Esophagus squamous epithelium (tissue), 5 donors: ENCODE results near the gene SBF1. TPM values are rescaled to one million over a fixed set of nuclear protein-coding genes. Genes with fewer than 3 reads are reported as not detected.

Source experiments
- DNase-seq: peaks from one replicate; lab custom pipeline; 2025; lab: John Stamatoyannopoulos, UW
- H3K27ac ChIP-seq, 4 donors: fragments of 200-600 bp; sonication (generic); one replicate each; pipeline ENCODE4 v1.5.1; 2016 to 2019; ENCODE audit warnings: mild to moderate bottlenecking in 1 of 4
- H3K27me3 ChIP-seq, 4 donors: fragments of 200-600 bp; sonication (generic); 1 replicate in 3 of 4; 2 replicates in 1 of 4; pipeline versions ENCODE4 v1.5.1 to v1.6.0; 2017 to 2021; ENCODE audit warnings: antibody characterized with exemption in 1 of 4
- H3K36me3 ChIP-seq, 3 donors: fragments of 200-600 bp; sonication (generic); one replicate each; pipeline ENCODE4 v1.5.1; 2016 to 2019
- H3K4me1 ChIP-seq, 3 donors: fragments of 200-600 bp; sonication (generic); one replicate each; pipeline ENCODE4 v1.5.1; 2017 to 2019
- H3K4me3 ChIP-seq, 4 donors: fragments of 200-600 bp; sonication (generic); 1 replicate in 3 of 4; 2 replicates in 1 of 4; pipeline ENCODE4 v1.5.1; 2016 to 2019; ENCODE audit warnings: mild to moderate bottlenecking in 2 of 4, moderate library complexity in 1 of 4
- H3K9me3 ChIP-seq, 3 donors: fragments of 200-600 bp; sonication (generic); one replicate each; pipeline ENCODE4 v1.5.1; 2016 to 2019
- CTCF ChIP-seq, 6 experiments: fragments of 450-650 bp in 4 of 6; fragments of 200-600 bp in 2 of 6; sonication (generic) in 2 of 6; IDR thresholded peaks; one replicate each; pipeline ENCODE4 v1.5.1; 2016 to 2019; ENCODE audit warnings: antibody characterized with exemption in 6 of 6, mild to moderate bottlenecking in 4 of 6, moderate library complexity in 4 of 6
- POLR2A ChIP-seq, 4 donors: fragments of 450-650 bp; IDR thresholded peaks; one replicate each; pipeline ENCODE4 v1.6.1; 2017; ENCODE audit warnings: antibody characterized with exemption in 4 of 4, mild to moderate bottlenecking in 4 of 4, moderate library complexity in 3 of 4
- WGBS, 2 donors: methylation state at CpG; one replicate each; pipeline ENCODE4 v1.1.5; 2018; 5-methylcytosine and 5-hydroxymethylcytosine counted together
- intact Hi-C: fragments of 100-400 bp; cut with DNase I; formaldehyde crosslinking; loops from one replicate; pipeline ENCODE4 v1.15.0; 2022
- total RNA-seq, 4 donors: library from RNA; depleted of rRNA; stranded (reverse); fragments of >200 nt; gene quantifications; one replicate each; pipeline ENCODE4 v1.1.0, GENCODE V29; 2016
- donor health status: DM: yes; HTN: yes; CAD: no.

The SBF1 gene
- total RNA-seq, 4 donors from 2014 or later, result 38.3 to 92.0 (median 63.4) TPM

GRCh38 chr22:50422046-50422445 lies 52.8 kb downstream of the SBF1 start:
- WGBS, 2 donors, result 93 to 95% methylated on average over 14 of the region's 14 CpGs
- peaks cover 41 to 100% (median 61%) of the 10 kb centered on the region in 3 donors for H3K36me3 ChIP-seq
- no peak overlapping the region for H3K4me3 ChIP-seq
- no peak for TF ChIP-seq CTCF (IDR thresholded peaks at IDR 0.05)
- TF ChIP-seq POLR2A (IDR thresholded peaks at IDR 0.05), result no peak
- H3K9me3 ChIP-seq, result no peaks in the 10 kb centered on the region
- H3K4me1 ChIP-seq, result no peaks in the 10 kb centered on the region
- intact Hi-C loops, result no loop called here
- no peak overlapping the region for H3K27ac ChIP-seq
- H3K27me3 ChIP-seq, result no peaks in the 10 kb centered on the region
- DNase-seq, result no peak

GRCh38 chr22:50420581-50420980 lies 54.3 kb downstream of the SBF1 start:
- no peaks in the 10 kb centered on the region for H3K4me1 ChIP-seq
- H3K27ac ChIP-seq, result no peak overlapping the region
- TF ChIP-seq CTCF (IDR thresholded peaks at IDR 0.05) (no peak), POLR2A (IDR thresholded peaks at IDR 0.05) (no peak)
- no peaks in the 10 kb centered on the region for H3K27me3 ChIP-seq
- intact Hi-C loops, result no loop called here
- H3K36me3 ChIP-seq, result peaks cover 50 to 100% (median 74%) of the 10 kb centered on the region in 3 donors
- H3K9me3 ChIP-seq, result no peaks in the 10 kb centered on the region
- no peak for DNase-seq
- 87 to 91% methylated on average over 11 to 12 of the region's 12 CpGs for WGBS, 2 donors
- H3K4me3 ChIP-seq, result no peak overlapping the region

GRCh38 chr22:50420015-50420414 lies 54.8 kb downstream of the SBF1 start:
- no peak for DNase-seq
- 84 to 85% methylated on average over 7 to 10 of the region's 10 CpGs for WGBS, 2 donors
- no peaks in the 10 kb centered on the region for H3K9me3 ChIP-seq
- no peak for TF ChIP-seq POLR2A (IDR thresholded peaks at IDR 0.05)
- TF ChIP-seq CTCF (IDR thresholded peaks at IDR 0.05), result no peak
- peaks cover 53 to 100% (median 76%) of the 10 kb centered on the region in 3 donors for H3K36me3 ChIP-seq
- intact Hi-C loops, result no loop called here
- no peak overlapping the region for H3K4me3 ChIP-seq
- H3K27ac ChIP-seq, result no peak overlapping the region
- H3K4me1 ChIP-seq, result no peaks in the 10 kb centered on the region
- H3K27me3 ChIP-seq, result no peaks in the 10 kb centered on the region

- H3K4me3 ChIP-seq, result no peak overlapping the region
- no peaks in the 10 kb centered on the region for H3K27me3 ChIP-seq
- H3K4me1 ChIP-seq, result no peaks in the 10 kb centered on the region
- intact Hi-C loops, result no loop called here
- no peak for TF ChIP-seq CTCF (IDR thresholded peaks at IDR 0.05)
- no peak for TF ChIP-seq POLR2A (IDR thresholded peaks at IDR 0.05)
- peaks cover 61 to 100% (median 76%) of the 10 kb centered on the region in 3 donors for H3K36me3 ChIP-seq
- no peak for DNase-seq
- H3K9me3 ChIP-seq, result no peaks in the 10 kb centered on the region
- 77 to 88% methylated on average over 6 to 9 of the region's 9 CpGs for WGBS, 2 donors
- no peak overlapping the region for H3K27ac ChIP-seq
Observed at GRCh38 chr22:50419116-50419515, 55.7 kb downstream of the SBF1 start.

GRCh38 chr22:50418624-50419023 lies 56.2 kb downstream of the SBF1 start:
- WGBS, 2 donors, result 90 to 97% methylated on average over 2 to 5 of the region's 5 CpGs
- Histone ChIP-seq H3K36me3 (peaks cover 57 to 100% (median 72%) of the 10 kb centered on the region in 3 donors), H3K27me3 (no peaks in the 10 kb centered on the region), H3K4me3 (no peak overlapping the region), H3K9me3 (no peaks in the 10 kb centered on the region), H3K4me1 (no peaks in the 10 kb centered on the region), H3K27ac (no peak overlapping the region)
- DNase-seq, result no peak
- TF ChIP-seq POLR2A (IDR thresholded peaks at IDR 0.05) (no peak), CTCF (IDR thresholded peaks at IDR 0.05) (no peak)
- intact Hi-C loops, result no loop called here
